SK-N-SH treated with all-trans-retinoic acid at 6 μM for 48 hours (cell line): ENCODE data around the gene ZNF683.

ENCODE experiments used
- ATAC-seq: fragments of 200-7000 bp; cut with Tn5 transposase; 3 replicates; pipeline ENCODE4 v1.9.1; 2020; ENCODE audit warnings: mild to moderate bottlenecking, moderate library complexity
- BACH2 ChIP-seq: fragments of 250-450 bp; sonication (Bioruptor Pico); IDR thresholded peaks from 2 replicates; pipeline ENCODE4 v1.9.0; 2021; ENCODE audit warnings: mild to moderate bottlenecking, borderline replicate concordance
- CSDC2 ChIP-seq: fragments of 250-450 bp; sonication (Bioruptor Pico); IDR thresholded peaks from 2 replicates; pipeline ENCODE4 v1.5.0; 2020; ENCODE audit warnings: mild to moderate bottlenecking, moderate library complexity
- ESRRG ChIP-seq: fragments of 250-450 bp; sonication (Bioruptor Pico); IDR thresholded peaks from 2 replicates; pipeline ENCODE4 v1.6.1; 2021; ENCODE audit warnings: mild to moderate bottlenecking
- GLIS3 ChIP-seq: fragments of 250-450 bp; sonication (Bioruptor Pico); IDR thresholded peaks from 2 replicates; pipeline ENCODE4 v1.5.0; 2020; ENCODE audit warnings: mild to moderate bottlenecking, moderate library complexity
- PPARA ChIP-seq: fragments of 250-450 bp; sonication (Bioruptor Pico); IDR thresholded peaks from 2 replicates; pipeline ENCODE4 v1.5.0; 2020; ENCODE audit warnings: mild to moderate bottlenecking, borderline replicate concordance
- SNAI2 ChIP-seq: fragments of 250-450 bp; sonication (Bioruptor Pico); IDR thresholded peaks from 2 replicates; pipeline ENCODE4 v1.5.0; 2020; ENCODE audit warnings: mild to moderate bottlenecking, moderate library complexity
- TCF4 ChIP-seq: fragments of 250-450 bp; sonication (Bioruptor Pico); IDR thresholded peaks from 2 replicates; pipeline ENCODE4 v1.8.0; 2021; ENCODE audit warnings: mild to moderate bottlenecking, moderate library complexity, borderline replicate concordance
- ZFP30 ChIP-seq: fragments of 450-650 bp; formaldehyde crosslinking; IDR thresholded peaks from 2 replicates; pipeline ENCODE4 v1.5.0; 2022; ENCODE audit warnings: mild to moderate bottlenecking, moderate library complexity
- ZNF565 ChIP-seq: fragments of 450-650 bp; formaldehyde crosslinking; conservative IDR thresholded peaks from 2 replicates; pipeline ENCODE4 v1.5.0; 2020; ENCODE audit warnings: low read depth, mild to moderate bottlenecking, moderate library complexity
- ZNF70 ChIP-seq: fragments of 450-650 bp; formaldehyde crosslinking; IDR thresholded peaks from 2 replicates; pipeline ENCODE4 v1.5.0; 2020; ENCODE audit warnings: mild to moderate bottlenecking, moderate library complexity
- ZNF8 ChIP-seq: fragments of 450-650 bp; formaldehyde crosslinking; IDR thresholded peaks from 2 replicates; pipeline ENCODE4 v1.5.0; 2020; ENCODE audit warnings: mild to moderate bottlenecking, moderate library complexity
- TF ChIP-seq, protein P1 (sequence below): fragments of 250-450 bp; sonication (Bioruptor Pico); IDR thresholded peaks from 2 replicates; pipeline ENCODE4 v1.8.0; 2020; ENCODE audit warnings: mild to moderate bottlenecking, moderate library complexity, borderline replicate concordance
- TF ChIP-seq, protein P2 (sequence below): fragments of 250-450 bp; sonication (Bioruptor Pico); IDR thresholded peaks from 2 replicates; pipeline ENCODE4 v1.5.1; 2021; ENCODE audit warnings: mild to moderate bottlenecking, moderate library complexity
- TF ChIP-seq, protein P3 (sequence below): fragments of 250-450 bp; sonication (Bioruptor Pico); IDR thresholded peaks from 2 replicates; pipeline ENCODE4 v1.8.0; 2021; ENCODE audit warnings: low read depth, mild to moderate bottlenecking, moderate library complexity, borderline replicate concordance
- TF ChIP-seq, protein P4 (sequence below): fragments of 250-450 bp; sonication (Bioruptor Pico); IDR thresholded peaks from 2 replicates; pipeline ENCODE4 v1.5.1; 2020; ENCODE audit warnings: low read depth, mild to moderate bottlenecking, moderate library complexity
- TF ChIP-seq, protein P5 (sequence below): fragments of 250-450 bp; sonication (Bioruptor Pico); IDR thresholded peaks from 2 replicates; pipeline ENCODE4 v1.5.0; 2020; ENCODE audit warnings: mild to moderate bottlenecking, moderate library complexity

Gene ZNF683

DNA sequence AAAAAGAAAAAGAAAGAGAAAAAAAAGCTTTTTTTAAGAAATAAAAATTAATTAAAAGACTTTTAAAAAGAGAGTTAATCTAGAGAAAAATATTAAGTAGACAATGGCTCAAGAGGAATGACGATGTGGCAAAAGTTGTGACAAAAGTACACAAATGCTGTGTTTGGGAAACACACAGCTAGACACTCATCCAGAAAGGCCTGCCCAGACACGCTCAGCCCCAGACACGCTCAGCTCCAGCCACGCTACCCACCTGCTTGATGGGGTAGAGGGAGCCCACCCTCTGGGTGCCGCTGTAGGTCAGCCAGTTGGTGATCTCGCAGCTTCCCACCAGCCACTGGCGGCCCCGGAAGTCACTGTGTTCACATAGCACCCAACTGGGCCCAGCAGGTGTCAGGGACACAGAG is 44.6 kb downstream of the ZNF683 start:
- no peak for ATAC-seq
- no peak for TF ChIP-seq ZFP30
- no peak for TF ChIP-seq ESRRG (CRISPR knock-in tag)
- TF ChIP-seq ZNF8 (CRISPR knock-in tag), result no peak
- TF ChIP-seq CSDC2 (CRISPR knock-in tag), result no peak
- TF ChIP-seq, all 23 proteins: peak for 0

DNA sequence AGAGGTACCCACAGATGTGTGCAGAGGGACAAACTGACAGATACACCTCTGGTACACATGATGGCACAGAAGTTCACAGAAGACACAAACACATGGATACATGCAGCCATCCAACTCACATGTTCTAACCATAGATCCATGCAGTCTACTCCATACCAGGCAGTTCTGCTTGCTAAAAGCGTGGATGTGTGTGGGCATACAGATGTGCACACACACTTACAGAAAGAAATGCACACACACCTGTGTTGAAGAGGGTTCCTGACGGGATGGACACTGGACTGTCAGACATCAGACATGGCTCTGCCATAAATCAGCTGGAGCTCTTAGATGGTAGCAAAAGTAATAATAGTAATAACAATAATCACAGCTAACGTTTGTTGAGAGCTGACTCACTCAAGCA is 48.0 kb downstream of the ZNF683 start:
- no peak for TF ChIP-seq BACH2 (CRISPR knock-in tag)
- TF ChIP-seq, protein P1, sequence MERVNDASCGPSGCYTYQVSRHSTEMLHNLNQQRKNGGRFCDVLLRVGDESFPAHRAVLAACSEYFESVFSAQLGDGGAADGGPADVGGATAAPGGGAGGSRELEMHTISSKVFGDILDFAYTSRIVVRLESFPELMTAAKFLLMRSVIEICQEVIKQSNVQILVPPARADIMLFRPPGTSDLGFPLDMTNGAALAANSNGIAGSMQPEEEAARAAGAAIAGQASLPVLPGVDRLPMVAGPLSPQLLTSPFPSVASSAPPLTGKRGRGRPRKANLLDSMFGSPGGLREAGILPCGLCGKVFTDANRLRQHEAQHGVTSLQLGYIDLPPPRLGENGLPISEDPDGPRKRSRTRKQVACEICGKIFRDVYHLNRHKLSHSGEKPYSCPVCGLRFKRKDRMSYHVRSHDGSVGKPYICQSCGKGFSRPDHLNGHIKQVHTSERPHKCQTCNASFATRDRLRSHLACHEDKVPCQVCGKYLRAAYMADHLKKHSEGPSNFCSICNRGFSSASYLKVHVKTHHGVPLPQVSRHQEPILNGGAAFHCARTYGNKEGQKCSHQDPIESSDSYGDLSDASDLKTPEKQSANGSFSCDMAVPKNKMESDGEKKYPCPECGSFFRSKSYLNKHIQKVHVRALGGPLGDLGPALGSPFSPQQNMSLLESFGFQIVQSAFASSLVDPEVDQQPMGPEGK, result no peak
- no peak for ATAC-seq

DNA sequence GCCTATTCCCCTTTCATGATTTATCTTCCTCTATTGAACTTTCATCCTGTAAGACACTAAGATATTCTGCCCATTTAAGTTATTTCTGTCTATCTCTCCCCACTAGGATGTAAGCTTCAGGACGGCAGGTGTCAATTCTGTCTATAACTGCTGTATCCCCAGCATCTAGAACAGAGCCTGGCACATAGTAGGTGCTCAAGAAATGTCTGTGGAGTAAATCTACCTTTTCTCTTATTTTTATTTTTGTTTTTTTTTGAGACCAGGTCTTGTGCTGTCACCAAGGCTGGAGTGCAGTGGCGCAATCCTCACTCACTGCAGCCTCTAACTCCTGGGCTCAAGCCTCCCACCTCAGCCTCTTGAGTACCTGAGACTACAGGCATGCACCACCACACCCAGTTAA is 49.2 kb downstream of the ZNF683 start:
- TF ChIP-seq ZNF8 (CRISPR knock-in tag), result no peak
- TF ChIP-seq CSDC2 (CRISPR knock-in tag), result no peak
- TF ChIP-seq GLIS3 (CRISPR knock-in tag), result no peak
- TF ChIP-seq, protein P2, sequence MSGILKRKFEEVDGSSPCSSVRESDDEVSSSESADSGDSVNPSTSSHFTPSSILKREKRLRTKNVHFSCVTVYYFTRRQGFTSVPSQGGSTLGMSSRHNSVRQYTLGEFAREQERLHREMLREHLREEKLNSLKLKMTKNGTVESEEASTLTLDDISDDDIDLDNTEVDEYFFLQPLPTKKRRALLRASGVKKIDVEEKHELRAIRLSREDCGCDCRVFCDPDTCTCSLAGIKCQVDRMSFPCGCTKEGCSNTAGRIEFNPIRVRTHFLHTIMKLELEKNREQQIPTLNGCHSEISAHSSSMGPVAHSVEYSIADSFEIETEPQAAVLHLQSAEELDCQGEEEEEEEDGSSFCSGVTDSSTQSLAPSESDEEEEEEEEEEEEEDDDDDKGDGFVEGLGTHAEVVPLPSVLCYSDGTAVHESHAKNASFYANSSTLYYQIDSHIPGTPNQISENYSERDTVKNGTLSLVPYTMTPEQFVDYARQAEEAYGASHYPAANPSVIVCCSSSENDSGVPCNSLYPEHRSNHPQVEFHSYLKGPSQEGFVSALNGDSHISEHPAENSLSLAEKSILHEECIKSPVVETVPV (CRISPR knock-in tag), result no peak
- TF ChIP-seq PPARA (CRISPR knock-in tag), result no peak
- TF ChIP-seq, protein P3, sequence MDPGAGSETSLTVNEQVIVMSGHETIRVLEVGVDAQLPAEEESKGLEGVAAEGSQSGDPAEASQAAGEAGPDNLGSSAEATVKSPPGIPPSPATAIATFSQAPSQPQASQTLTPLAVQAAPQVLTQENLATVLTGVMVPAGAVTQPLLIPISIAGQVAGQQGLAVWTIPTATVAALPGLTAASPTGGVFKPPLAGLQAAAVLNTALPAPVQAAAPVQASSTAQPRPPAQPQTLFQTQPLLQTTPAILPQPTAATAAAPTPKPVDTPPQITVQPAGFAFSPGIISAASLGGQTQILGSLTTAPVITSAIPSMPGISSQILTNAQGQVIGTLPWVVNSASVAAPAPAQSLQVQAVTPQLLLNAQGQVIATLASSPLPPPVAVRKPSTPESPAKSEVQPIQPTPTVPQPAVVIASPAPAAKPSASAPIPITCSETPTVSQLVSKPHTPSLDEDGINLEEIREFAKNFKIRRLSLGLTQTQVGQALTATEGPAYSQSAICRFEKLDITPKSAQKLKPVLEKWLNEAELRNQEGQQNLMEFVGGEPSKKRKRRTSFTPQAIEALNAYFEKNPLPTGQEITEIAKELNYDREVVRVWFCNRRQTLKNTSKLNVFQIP (CRISPR knock-in tag), result no peak
- no peak for ATAC-seq

DNA sequence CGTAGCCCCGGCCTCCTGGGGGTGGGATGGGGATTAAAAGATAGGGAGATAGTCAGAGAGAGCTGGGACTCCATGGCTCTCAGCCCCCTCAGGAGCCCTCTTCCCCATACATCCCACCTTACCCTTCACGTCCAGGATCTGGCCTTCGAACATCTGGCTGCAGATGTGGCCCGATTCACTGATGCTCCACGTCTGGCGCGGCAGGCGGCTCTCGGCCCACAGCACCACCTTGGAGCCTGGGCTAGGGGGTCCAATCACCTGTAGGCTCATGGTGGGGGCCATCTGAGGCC is 50.6 kb downstream of the ZNF683 start:
- no peak for ATAC-seq
- no peak for TF ChIP-seq TCF4 (CRISPR knock-in tag)
- no peak for TF ChIP-seq SNAI2 (CRISPR knock-in tag)
- TF ChIP-seq, protein P4, sequence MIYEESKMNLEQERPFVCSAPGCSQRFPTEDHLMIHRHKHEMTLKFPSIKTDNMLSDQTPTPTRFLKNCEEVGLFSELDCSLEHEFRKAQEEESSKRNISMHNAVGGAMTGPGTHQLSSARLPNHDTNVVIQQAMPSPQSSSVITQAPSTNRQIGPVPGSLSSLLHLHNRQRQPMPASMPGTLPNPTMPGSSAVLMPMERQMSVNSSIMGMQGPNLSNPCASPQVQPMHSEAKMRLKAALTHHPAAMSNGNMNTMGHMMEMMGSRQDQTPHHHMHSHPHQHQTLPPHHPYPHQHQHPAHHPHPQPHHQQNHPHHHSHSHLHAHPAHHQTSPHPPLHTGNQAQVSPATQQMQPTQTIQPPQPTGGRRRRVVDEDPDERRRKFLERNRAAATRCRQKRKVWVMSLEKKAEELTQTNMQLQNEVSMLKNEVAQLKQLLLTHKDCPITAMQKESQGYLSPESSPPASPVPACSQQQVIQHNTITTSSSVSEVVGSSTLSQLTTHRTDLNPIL, result no peak
- no peak for TF ChIP-seq ZNF70
- TF ChIP-seq ZNF565 (CRISPR knock-in tag), result no peak
- TF ChIP-seq BACH2 (CRISPR knock-in tag), result no peak
- TF ChIP-seq, protein P1, result no peak
- no peak for TF ChIP-seq CSDC2 (CRISPR knock-in tag)
- TF ChIP-seq, protein P5, sequence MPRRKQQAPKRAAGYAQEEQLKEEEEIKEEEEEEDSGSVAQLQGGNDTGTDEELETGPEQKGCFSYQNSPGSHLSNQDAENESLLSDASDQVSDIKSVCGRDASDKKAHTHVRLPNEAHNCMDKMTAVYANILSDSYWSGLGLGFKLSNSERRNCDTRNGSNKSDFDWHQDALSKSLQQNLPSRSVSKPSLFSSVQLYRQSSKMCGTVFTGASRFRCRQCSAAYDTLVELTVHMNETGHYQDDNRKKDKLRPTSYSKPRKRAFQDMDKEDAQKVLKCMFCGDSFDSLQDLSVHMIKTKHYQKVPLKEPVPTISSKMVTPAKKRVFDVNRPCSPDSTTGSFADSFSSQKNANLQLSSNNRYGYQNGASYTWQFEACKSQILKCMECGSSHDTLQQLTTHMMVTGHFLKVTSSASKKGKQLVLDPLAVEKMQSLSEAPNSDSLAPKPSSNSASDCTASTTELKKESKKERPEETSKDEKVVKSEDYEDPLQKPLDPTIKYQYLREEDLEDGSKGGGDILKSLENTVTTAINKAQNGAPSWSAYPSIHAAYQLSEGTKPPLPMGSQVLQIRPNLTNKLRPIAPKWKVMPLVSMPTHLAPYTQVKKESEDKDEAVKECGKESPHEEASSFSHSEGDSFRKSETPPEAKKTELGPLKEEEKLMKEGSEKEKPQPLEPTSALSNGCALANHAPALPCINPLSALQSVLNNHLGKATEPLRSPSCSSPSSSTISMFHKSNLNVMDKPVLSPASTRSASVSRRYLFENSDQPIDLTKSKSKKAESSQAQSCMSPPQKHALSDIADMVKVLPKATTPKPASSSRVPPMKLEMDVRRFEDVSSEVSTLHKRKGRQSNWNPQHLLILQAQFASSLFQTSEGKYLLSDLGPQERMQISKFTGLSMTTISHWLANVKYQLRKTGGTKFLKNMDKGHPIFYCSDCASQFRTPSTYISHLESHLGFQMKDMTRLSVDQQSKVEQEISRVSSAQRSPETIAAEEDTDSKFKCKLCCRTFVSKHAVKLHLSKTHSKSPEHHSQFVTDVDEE, result no peak
- TF ChIP-seq GLIS3 (CRISPR knock-in tag), result no peak
- TF ChIP-seq ZNF8 (CRISPR knock-in tag), result no peak
